Stimulated activated CD4-positive, alpha-beta T cell treated with anti-CD3 and anti-CD28 coated beads, Interleukin-15, amount 100 ng/mL, for 1 hour (primary cell): ENCODE data around the gene SPACA7.

ENCODE experiments used
- DNase-seq, 2 donors: peaks; one replicate each; pipeline ENCODE4 v3.0.0-alpha.2; 2020; ENCODE audit warnings: low read depth in 1 of 2, low spot score in 1 of 2

SPACA7 gene

DNA sequence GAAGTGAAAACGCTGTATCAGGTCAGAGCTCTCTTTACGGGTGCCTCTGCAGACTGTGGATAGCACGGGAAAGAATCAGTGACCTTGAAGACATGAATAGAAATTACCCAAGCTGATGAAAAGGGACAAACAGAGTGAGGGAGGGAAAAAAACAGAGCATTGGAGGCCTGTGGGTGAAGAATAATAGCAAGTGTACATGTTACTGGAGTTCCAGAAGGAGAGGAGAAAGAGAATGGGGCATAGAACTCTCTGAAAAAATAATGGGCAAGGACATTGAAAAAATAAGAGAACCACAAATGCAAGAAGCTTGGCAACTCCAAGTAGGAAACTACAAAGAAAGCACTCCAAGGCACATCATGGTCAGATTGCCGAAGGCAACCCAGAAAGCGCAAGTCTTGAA, 86.3 kb downstream of the SPACA7 start:
- no peak for DNase-seq

DNA sequence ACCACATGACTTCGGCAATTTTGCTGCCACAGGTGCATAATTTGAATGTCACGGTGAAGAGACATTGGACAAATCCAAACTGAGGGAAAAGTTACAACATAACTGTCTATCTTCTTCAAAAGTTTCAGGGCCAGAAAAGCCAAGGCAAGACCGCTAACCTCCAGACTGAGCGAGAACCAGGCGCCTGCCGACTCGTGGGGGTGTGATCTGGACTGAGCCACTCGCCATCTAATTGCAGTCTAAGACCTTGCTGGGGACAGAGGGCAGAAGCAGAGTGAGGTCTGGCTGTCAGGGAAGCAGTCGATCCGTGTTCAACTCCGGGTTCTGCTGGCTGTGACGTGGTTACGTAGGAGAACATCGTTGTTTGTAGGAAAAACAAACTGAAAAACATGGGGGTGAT, 88.6 kb downstream of the SPACA7 start:
- DNase-seq, result no peak

DNA sequence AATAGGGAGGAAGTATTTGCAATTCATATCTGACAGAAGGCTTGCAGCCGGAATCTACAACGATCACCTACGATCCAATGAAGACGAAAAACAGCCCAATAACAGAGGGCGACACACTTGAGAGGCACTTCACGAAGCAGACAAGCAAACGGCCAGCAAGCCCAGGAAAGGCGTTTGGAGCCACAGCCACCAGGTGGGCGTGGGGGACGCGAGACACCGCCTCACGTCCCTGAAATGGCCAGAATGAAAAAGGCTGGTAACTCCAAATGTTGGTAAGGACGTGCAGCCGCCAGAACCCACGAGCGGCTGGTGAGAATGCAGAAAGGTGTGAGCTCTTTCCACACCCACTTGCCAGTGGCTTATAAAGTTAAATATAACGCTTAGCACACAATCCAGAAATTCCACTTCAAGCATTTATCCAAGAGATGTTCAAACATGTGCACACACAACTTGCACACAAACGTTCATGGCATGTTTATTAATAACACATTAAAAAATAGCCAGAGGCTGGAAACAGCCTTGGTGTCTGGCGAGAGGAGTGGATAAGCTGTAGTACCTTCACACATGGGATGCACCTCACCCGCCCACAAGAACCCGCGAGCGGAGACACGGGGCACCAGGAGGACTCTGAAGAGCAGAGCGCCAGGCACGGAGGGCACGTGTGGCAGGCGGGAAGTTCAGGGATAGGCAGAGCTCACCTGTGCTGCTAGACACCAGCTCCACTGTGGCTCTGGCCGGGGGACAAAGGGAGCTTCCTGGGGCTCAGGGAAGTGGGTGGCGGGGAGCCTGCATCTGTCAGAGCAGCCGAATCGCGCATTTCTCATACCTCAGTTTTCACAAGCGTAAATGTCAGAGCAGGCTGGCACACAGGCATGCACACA, 89.3 kb downstream of the SPACA7 start:
- DNase-seq, result no peak

DNA sequence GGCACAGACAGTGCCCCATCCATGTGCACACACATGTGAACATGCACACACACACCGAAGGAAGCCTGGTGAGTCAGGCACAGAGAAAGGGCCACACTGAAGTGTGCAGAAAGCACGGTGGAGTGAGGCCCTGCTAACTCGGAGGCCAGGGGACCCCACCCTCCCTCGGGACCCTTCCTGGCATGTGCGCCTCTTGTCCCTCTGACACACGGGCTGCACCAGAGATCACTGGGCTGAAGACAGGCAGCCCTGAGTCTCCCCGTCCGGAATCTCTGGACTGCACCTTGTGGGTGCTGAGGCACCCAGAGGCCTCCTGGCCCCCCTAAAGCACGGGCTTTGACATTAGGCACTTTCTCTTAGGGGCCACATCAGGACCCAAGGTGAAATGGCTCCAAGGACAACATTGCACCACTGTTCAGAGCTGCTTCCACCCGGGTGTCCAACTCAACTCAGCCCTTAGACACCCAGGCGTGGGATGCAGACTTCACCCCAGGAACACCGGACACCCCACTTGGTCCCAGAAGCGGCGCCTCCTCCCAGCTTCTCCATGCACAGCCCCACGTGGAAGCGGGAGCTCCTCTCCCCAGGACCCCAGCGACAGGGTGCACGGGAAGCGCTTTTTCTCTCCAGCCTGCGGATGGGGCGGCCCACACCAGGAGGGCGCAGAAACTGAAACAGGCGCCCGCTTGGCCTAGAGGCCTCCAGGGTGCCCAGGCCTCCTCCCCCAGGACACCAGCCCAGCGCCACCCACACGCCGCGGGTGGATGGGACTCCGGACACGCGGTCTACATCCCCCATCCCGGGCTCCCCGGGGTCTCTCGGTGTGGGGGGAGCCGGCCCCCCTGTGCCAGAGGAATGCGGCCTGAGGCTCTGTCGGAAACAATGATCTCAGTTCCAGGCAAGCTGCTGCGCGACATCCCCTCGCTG, 90.2 kb downstream of the SPACA7 start:
- DNase-seq, result no peak

DNA sequence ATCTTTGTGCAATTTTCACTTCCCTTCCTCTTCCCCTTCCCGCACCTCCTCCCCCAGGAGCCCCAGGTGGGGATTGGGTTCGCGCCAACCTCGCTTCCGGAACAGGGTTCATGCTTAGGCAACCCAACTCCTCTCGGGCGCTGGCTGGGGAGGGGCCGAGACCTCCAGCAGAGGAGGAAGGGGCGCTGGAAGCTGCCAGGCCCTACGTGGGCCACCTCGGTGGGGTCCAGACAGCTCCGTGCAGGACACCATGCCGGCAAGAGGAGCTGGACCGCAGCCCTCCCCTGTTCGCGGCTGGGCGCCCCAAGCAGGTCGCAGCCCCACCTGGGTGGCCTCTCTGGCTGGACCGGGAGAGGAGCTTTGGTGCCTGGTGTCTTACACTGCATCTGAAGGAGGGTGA, 91.1 kb downstream of the SPACA7 start:
- DNase-seq, result no peak

DNA sequence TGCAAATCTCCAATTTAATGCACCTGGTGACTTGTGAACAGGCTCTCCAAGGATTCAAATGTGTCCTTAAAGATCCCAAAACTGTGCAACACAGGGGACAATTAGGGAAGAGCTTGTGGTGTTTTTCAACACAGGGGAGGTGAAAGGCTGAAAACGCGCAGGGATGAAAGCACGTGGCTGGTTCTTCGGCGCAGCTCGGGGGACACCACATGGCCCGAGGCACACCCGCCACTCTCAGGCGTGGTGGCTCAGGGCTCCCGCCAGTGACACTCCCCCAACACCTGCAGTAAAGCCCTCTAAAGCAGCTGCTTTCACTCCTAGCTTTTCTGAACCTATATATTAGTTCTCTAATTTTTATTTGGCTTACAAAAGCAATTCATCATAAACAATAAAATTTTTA, 91.9 kb downstream of the SPACA7 start:
- no peak for DNase-seq

DNA sequence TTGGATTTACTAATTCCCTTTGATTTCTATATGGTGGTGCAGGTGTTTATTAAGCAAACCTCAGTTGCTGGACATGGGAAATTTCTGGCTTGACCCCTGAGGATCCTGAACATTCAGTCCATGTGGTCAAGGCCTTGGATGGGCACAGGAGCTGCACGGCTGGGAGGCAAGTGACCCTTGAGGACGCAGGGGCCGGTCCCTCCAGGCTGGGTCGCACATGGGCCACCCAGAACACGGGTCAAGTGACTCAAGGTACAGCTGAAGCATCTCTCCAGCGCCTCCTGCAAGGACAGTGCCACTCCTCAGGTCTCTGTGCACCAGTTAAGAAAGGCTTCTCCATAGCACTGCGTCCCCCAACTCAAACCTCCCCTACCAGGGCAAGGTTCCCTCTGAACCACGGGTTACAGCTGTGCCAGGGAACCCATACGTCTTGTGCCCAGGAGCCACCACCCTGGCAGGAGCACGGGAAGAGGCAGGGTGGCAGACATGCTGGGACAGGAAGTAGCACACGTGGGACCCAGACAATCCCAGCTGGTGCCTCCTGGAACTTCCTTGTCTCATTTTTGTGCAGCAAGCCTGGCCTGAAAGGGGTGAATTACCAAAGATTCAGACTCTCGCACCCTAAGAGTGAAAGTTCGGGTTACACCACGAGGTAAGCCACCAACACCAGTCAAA, 93.1 kb downstream of the SPACA7 start:
- DNase-seq, result no peak

DNA sequence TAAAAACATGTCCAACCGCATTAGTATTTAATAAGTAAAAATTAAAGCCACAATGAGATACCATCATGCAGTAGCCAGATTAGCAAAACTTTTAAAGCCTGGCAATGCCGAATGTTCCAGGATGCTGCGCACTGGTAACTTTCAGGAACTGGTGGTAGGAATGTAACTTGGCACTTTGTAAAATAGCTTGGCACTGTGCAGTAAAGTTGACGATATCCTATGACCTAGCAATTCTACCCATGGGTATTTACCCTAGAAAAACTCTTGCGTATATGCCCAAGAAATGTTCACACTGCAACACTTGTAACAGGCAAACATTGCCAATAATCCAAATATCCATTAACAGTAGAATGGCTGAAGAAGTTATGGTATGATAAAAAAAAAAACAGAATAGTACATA, 97.7 kb downstream of the SPACA7 start:
- DNase-seq, result no peak

DNA sequence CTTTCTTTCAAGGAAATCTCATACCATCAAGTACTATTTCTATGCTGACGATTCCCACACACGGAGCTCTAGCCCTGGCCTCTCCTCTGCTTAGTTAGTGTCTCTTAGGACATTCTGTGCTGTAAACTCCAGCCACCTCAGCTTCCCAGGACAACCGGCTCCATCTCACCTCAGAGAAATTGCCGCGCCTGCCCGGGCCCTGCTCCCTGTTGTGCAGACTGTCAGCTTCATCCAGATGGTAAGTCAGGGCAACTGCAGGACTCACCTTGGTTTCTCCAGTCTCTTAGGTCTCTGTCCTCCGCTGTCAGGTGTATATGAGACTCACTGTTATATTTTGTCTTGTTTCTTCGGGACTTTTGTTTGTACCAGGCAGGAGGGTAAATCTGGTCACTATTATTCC, 98.7 kb downstream of the SPACA7 start:
- DNase-seq, result no peak

DNA sequence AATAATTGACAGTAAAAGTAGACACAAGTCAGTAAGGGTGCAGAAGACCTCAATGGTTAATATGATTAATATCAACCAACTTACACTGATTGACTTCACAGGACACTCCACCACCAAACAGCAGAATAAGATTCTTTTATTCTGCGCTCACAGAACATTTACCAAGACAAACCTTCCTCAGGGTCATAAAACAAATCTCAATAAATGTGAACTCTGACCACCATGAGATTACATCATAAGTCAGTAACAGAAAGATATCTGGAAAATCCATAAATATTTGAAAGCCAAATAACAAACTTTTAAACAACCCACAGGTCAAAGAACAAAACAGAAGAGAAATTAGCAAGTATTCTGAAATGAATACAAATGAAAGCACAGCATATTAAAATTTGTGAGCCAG, 99.7 kb downstream of the SPACA7 start:
- no peak for DNase-seq

DNA sequence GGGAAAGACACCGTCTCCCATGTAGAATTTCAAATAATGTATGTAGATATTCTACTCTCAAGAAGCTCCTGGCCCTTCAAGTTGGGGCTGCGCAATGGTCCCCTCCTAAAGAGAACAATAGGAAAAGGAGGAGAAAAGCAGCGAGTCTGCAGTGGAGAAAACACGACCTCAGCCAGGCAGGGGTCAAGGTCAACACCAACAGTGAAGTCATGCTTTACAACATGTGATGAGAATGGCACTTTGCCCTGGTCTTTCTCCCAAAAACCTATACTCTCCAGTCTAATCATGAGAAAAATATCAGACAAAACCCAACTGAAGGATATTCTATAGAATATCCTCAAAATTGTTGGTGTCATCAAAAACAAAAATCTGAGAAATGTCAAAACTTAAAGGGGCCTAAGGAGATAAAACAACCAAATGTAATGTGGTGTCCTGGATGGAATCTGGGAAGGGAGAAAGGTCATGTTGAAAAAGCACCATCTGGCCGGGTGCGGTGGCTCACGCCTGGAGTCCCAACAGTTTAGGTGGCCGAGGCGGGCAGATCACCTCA, 101.0 kb downstream of the SPACA7 start:
- DNase-seq, result no peak

DNA sequence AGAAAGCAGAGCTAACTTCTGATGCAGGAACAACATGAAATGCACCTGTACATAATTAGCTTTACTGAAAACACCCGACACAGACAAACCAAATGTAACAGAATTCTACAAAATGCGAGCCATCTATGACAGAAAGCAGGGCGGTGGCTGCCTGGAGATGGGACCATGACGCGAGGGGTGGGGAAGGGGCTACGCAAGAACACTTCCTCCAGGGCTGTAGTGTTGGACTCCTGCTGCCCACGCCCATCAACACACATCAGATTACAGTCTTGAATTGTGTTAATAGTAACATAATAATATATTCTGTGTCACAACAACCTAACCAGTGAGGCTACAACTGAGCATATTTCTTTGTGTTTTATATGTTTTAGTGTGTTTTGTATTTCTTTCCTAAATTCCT, 103.2 kb downstream of the SPACA7 start:
- no peak for DNase-seq

DNA sequence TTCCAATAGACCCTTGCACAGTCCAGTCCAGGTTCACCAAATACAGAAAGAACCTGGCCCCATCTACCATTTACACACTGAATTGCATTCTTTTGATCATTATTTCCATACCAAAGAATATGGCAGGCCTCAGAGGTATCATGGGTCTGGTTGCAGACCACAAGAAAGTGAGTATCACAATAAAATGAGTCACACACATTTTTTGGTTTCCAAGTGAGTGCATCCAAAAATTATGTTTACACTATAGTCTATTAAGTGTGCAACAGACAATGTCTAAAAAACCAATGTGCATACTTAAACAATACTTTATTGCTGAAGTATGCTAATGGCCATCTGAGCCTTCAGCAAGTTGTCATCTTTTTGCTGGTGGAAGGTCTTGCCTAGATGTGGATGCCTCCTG, 105.3 kb downstream of the SPACA7 start:
- DNase-seq, result no peak

DNA sequence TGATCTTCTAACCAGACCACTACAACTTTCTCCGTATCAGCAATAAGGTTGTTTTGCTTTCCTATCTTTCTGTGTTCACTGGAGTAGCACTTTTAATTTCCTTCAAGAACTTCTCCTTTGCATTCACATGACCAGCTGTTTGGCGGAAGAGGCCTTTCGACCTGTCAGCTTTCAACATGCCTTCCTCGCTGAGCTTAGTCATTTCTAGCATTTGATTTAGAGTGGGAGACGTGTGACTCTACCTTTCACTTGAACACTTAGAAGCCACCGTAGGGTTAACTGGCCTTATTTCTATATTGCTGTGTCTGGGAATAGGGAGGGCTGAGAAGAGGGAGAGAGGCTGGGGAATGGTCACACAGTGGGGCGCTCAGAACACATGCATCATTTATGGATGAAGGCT, 107.1 kb downstream of the SPACA7 start:
- no peak for DNase-seq
